Renal cortex interstitium (tissue), 11 donors: ENCODE measurements around the gene PRDM16. TPM values are rescaled to one million over a fixed set of nuclear protein-coding genes. Genes with fewer than 3 reads are reported as not detected.

Experiments
- DNase-seq, 11 donors: peaks; one replicate each; pipeline ENCODE4 v3.0.0-alpha.2; 2013; ENCODE audit warnings: low read depth in 9 of 11, low spot score in 4 of 11; ENCODE audit errors: extremely low read depth in 1 of 11
- polyA plus RNA-seq, 3 donors: library from polyadenylated mRNA; unstranded; fragments of 120-200 nt; gene quantifications; one replicate each; pipeline ENCODE4 v1.2.1, GENCODE V29; 2013; ENCODE audit not compliant: insufficient read length in 3 of 3

The PRDM16 gene
- polyA plus RNA-seq, 3 donors = 5.8 to 14.6 (median 7.3) TPM

GRCh38 chr1:3049164-3049563, 19.8 kb upstream of the PRDM16 start:
- no peak for DNase-seq

DNA sequence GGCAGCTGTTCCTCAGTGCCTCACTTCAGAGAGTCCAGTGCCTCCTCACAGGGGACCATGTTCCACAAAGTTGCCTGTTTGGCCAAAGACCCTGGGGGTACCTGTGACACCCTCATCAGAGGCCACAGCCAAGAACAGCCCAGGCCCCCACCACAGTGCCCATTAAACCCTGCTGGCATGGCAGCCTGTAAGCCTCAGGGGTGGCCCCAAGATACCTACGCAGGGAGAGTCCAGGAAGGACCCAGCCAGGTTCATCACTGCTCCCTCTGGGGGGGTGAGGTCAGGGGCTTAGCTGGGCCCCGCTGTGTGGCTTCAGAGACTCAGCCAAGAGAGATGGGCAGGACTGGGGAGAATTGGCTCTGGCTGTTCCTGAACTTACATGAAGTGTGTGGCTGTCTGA, 19.1 kb upstream of the PRDM16 start:
- no peak for DNase-seq

DNA sequence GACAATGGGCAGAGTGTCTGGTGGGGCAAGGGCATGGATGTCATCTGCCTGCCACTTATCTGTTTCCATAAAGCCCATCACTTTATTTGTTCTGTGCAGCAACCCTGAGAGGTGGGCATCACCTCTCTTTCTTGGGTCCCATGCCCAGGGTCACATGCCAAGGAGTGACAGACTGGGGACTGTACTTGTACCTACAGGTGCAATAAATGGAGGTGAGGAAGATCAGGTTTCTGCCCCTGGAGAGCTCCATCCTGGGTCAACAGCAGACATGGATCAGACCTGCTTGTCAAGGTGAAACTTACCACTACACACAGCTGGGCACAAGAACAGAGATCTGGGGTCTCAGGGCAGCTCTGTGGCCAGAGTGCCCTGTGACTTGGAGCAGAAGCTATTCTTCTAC, 18.4 kb upstream of the PRDM16 start:
- no peak for DNase-seq

DNA sequence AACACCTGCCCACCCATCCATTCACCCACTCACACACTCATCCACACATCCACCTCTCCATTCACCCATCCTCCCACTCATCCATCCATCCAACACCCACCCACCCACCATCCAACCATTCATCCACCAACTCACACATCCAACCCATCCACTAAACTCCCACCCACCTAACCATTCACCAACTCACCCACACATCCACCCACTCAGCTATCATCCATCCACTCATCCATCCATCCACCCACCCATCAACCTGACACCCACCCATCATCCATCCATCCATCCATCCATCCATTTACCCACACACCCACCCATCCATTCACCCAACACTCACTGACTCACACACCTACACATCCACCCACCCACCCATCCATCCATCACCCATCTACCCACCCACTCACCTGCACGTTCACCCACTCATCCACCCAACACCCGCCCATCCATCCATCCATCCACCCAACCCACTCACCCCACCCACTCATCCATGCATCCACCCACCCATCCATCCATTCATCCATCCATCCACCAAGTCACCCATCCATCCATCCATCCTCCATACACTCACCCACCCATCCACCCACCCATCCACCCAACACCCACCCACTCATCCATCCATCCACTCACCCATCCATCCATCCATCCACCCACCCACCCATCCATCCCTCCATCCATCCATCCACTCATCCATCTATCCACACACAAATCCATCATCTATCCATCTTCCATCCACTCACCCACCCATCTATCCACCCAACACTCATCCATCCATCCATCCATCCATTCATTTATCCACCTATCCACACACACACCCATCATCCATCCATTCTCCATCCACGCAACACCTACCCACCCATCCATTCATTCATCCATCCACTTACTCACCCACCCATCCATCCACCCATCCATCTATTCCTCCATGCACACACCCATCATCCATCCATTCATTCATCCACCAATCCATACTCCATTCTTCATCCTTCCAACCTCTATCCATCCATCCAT, 17.4 kb upstream of the PRDM16 start:
- DNase-seq = no peak

DNA sequence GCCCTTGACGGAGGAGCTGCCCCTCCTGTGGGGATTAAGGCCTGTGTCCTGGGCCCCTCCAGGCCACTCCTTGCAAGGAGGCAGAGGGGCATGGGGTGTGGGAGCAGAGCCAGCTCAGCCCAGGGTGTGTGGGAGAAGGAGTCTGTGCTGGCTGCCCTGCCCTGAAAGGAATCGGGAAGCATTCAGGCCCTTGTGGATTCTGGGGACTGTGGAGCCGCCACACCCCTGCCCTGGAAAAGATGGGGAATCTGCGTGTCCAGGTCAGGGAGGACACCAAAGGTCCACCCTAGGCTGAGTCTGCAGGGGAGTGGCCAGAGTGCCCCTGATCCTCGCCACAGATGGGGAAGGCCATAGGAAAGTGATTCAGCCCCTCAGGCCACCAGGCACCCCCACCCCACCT, 16.5 kb upstream of the PRDM16 start:
- no peak for DNase-seq

- DNase-seq = no peak
Observed at GRCh38 chr1:3053366-3053980, 15.5 kb upstream of the PRDM16 start.

GRCh38 chr1:3053986-3054385, 15.0 kb upstream of the PRDM16 start:
- no peak for DNase-seq

- DNase-seq = no peak
Observed at GRCh38 chr1:3054474-3054873, 14.5 kb upstream of the PRDM16 start.

GRCh38 chr1:3055051-3055450, 14.0 kb upstream of the PRDM16 start:
- DNase-seq = no peak

- DNase-seq = no peak
Observed at GRCh38 chr1:3056641-3057040, 12.4 kb upstream of the PRDM16 start.

GRCh38 chr1:3058263-3059030, 10.6 kb upstream of the PRDM16 start:
- no peak for DNase-seq

DNA sequence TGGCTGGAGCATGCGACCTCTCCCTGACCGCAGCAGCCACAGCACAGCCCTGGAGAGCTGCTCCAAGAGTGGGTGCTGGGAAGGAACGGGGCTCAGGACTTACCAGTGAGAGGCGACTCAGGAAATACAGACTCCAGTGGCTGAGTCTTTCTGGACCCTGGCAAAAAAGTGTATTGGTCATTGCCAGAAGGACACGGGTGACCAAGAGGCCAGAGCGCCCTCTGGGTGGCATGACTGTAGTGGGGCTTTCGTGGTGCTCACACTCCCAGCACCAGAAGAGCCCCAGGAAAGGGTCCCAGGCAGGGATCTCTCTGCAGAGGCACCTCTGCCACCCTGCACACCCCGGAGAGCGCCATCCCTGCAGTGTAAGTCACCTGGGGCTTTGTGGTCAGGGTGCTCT, 8.9 kb upstream of the PRDM16 start:
- no peak for DNase-seq

- DNase-seq = no peak
Observed at GRCh38 chr1:3060601-3061551, 8.1 kb upstream of the PRDM16 start.

DNA sequence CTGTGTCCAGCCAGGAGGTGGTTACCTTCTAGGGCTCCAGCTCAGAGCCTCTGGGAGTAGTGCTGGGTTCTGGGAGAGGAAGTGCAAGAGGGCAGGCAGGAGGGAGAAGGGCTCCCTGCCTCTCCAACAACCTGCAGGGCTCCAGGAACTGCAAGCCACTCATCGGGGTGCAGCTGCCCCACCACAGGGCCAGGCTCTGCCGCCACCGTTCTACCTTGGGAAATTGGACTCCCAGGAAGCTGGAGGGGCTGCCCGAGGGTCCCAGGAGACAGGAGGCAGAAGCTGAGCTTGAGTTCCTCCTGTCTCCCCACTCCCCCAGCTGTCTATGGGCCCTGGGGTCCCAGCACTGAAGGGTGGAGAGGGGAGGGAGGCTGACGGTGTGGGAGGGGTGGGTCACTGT, 7.4 kb upstream of the PRDM16 start:
- no peak for DNase-seq

- DNase-seq = no peak
Observed at GRCh38 chr1:3061981-3062615, 6.9 kb upstream of the PRDM16 start.

- DNase-seq = no peak
Observed at GRCh38 chr1:3062616-3063378, 6.2 kb upstream of the PRDM16 start.
